SK-N-SH (cell line): ENCODE results near the gene CFHR5. TPM values are rescaled to one million over a fixed set of nuclear protein-coding genes. Genes with fewer than 3 reads are reported as not detected.

ENCODE experiments used
- CTCF ChIA-PET: fragments of 300-600, 350-600 bp; formaldehyde crosslinking; extraction: SDS; loops from one replicate; lab custom pipeline; 2021; lab: Yijun Ruan, JAX
- POLR2A ChIA-PET: fragments of 350-600 bp; sonication (Branson Sonifier 250); formaldehyde crosslinking; extraction: SDS; loops from one replicate; lab custom pipeline; 2020; ENCODE audit warnings: antibody characterized with exemption, inconsistent platforms; lab: Yijun Ruan, JAX
- DNase-seq: peaks from one replicate; pipeline ENCODE4 v3.0.0; 2012
- H2AFZ ChIP-seq: fragments of 200-600 bp; sonication (generic); 2 replicates; pipeline ENCODE4 v1.8.1; 2016; ENCODE audit warnings: antibody characterized with exemption, mild to moderate bottlenecking, low read depth
- H3F3A ChIP-seq: fragments of 200-600 bp; sonication (generic); replicated peaks from 2 replicates; pipeline ENCODE3; 2016; ENCODE audit warnings: antibody characterized with exemption, mild to moderate bottlenecking; ENCODE audit not compliant: insufficient read depth
- H3K27ac ChIP-seq, 2 experiments: fragments of 200-500 bp in 1 of 2; fragments of 200-600 bp in 1 of 2; sonication (Bioruptor generic) in 1 of 2; sonication (generic), shearing (Covaris generic) in 1 of 2; 2 replicates each; pipeline versions ENCODE4 v1.5.1 to v1.6.1; 2014 to 2016; ENCODE audit warnings: low read depth in 2 of 2, inconsistent platforms in 1 of 2, low read length in 1 of 2, mild to moderate bottlenecking in 1 of 2, mixed read lengths in 1 of 2
- H3K27me3 ChIP-seq: fragments of 200-600 bp; sonication (generic), shearing (Covaris generic); 2 replicates; pipeline ENCODE4 v1.6.1; 2016; ENCODE audit warnings: mixed run types; ENCODE audit not compliant: insufficient read depth
- H3K36me3 ChIP-seq, 2 experiments: fragments of 200-500 bp in 1 of 2; fragments of 200-600 bp in 1 of 2; sonication (Bioruptor generic) in 1 of 2; sonication (generic) in 1 of 2; replicated peaks in 1 of 2; 2 replicates each; pipeline versions ENCODE3 to v1.5.1; 2014 to 2016; ENCODE audit warnings: low read length in 1 of 2, mild to moderate bottlenecking in 1 of 2; ENCODE audit not compliant: insufficient read depth in 2 of 2, control insufficient read depth in 1 of 2
- H3K4me1 ChIP-seq, 2 experiments: fragments of 200-500 bp in 1 of 2; fragments of 200-600 bp in 1 of 2; sonication (Bioruptor generic) in 1 of 2; sonication (generic), shearing (Covaris generic) in 1 of 2; 2 replicates each; pipeline versions ENCODE4 v1.5.1 to v1.6.1; 2014 to 2016; ENCODE audit warnings: low read depth in 1 of 2, low read length in 1 of 2, mixed run types in 1 of 2; ENCODE audit not compliant: insufficient read depth in 2 of 2, control insufficient read depth in 1 of 2
- H3K4me2 ChIP-seq: fragments of 200-600 bp; sonication (generic), shearing (Covaris generic); 2 replicates; pipeline ENCODE4 v1.6.1; 2017; ENCODE audit warnings: mixed run types
- H3K4me3 ChIP-seq, 2 experiments: fragments of 200-500 bp in 1 of 2; fragments of 200-600 bp in 1 of 2; sonication (Bioruptor generic) in 1 of 2; sonication (generic), shearing (Covaris generic) in 1 of 2; 2 replicates each; pipeline versions ENCODE4 v1.5.1 to v1.8.1; 2014 to 2016; ENCODE audit warnings: low read depth in 2 of 2, inconsistent platforms in 1 of 2, low read length in 1 of 2, mild to moderate bottlenecking in 1 of 2, mixed read lengths in 1 of 2, moderate library complexity in 1 of 2
- H3K79me2 ChIP-seq: fragments of 200-600 bp; sonication (generic); 2 replicates; pipeline ENCODE4 v1.8.1; 2017; ENCODE audit warnings: mild to moderate bottlenecking; ENCODE audit not compliant: insufficient read depth
- H3K9ac ChIP-seq: fragments of 200-600 bp; sonication (generic); 2 replicates; pipeline ENCODE4 v1.6.1; 2017; ENCODE audit warnings: mixed run types
- H3K9me2 ChIP-seq: fragments of 200-600 bp; sonication (generic); 2 replicates; pipeline ENCODE4 v1.6.1; 2017; ENCODE audit warnings: mixed run types
- H3K9me3 ChIP-seq: fragments of 200-600 bp; sonication (generic); 2 replicates; pipeline ENCODE4 v1.6.1; 2017; ENCODE audit warnings: mixed run types, mild to moderate bottlenecking, moderate library complexity
- H4K20me1 ChIP-seq: fragments of 200-600 bp; sonication (generic); 2 replicates; pipeline ENCODE4 v1.6.1; 2017; ENCODE audit warnings: mild to moderate bottlenecking, mixed run types; ENCODE audit not compliant: insufficient read depth
- CTCF ChIP-seq: fragments of 200-600 bp; sonication (generic); IDR thresholded peaks from 2 replicates; pipeline ENCODE4 v1.6.1; 2017; ENCODE audit warnings: antibody characterized with exemption, mild to moderate bottlenecking, moderate library complexity
- EP300 ChIP-seq, 2 experiments: IDR thresholded peaks; 2 replicates each; pipeline versions ENCODE4 v1.4.0 to v1.6.1; 2012; ENCODE audit warnings: borderline replicate concordance in 1 of 2, low read depth in 1 of 2, low read length in 1 of 2
- FOXJ3 ChIP-seq: sonication (generic); formaldehyde crosslinking; IDR thresholded peaks from 2 replicates; pipeline ENCODE4 v1.5.1; 2020; ENCODE audit warnings: mild to moderate bottlenecking, missing genetic modification reagents
- GATA2 ChIP-seq: sonication (generic); formaldehyde crosslinking; IDR thresholded peaks from 2 replicates; pipeline ENCODE4 v1.5.0; 2020; ENCODE audit warnings: mild to moderate bottlenecking, missing genetic modification reagents
- IRF3 ChIP-seq: fragments of 150-350 bp; IDR thresholded peaks from 2 replicates; pipeline ENCODE4 v1.6.1; 2016; ENCODE audit warnings: mild to moderate bottlenecking, low read depth, low read length
- NFIC ChIP-seq: IDR thresholded peaks from 2 replicates; pipeline ENCODE4 v1.4.0; 2012; ENCODE audit warnings: borderline replicate concordance
- POLR2AphosphoS5 ChIP-seq: IDR thresholded peaks from 2 replicates; pipeline ENCODE4 v1.6.1; 2012; ENCODE audit warnings: low read depth, low read length
- RCOR1 ChIP-seq: fragments of 150-350 bp; IDR thresholded peaks from 2 replicates; pipeline ENCODE4 v1.6.1; 2017; ENCODE audit warnings: antibody characterized with exemption, low read length
- RXRA ChIP-seq: IDR thresholded peaks from 2 replicates; pipeline ENCODE4 v1.4.0; 2012; ENCODE audit warnings: low read depth, mild to moderate bottlenecking, borderline replicate concordance
- SIN3A ChIP-seq: IDR thresholded peaks from 2 replicates; pipeline ENCODE4 v1.6.1; 2012; ENCODE audit warnings: low read depth, mild to moderate bottlenecking, low read length, moderate library complexity, borderline replicate concordance
- TCF12 ChIP-seq: IDR thresholded peaks from 2 replicates; pipeline ENCODE4 v1.4.0; 2012
- USF1 ChIP-seq: IDR thresholded peaks from 2 replicates; pipeline ENCODE4 v1.4.0; 2012; ENCODE audit warnings: low read depth, borderline replicate concordance
- USF2 ChIP-seq: fragments of 150-350 bp; IDR thresholded peaks from 2 replicates; pipeline ENCODE4 v1.6.1; 2017; ENCODE audit warnings: antibody characterized with exemption, low read length, low read depth, borderline replicate concordance
- YY1 ChIP-seq: IDR thresholded peaks from 2 replicates; pipeline ENCODE4 v1.4.0; 2012; ENCODE audit warnings: low read depth, mild to moderate bottlenecking
- WGBS: methylation state at CpG from one replicate; pipeline ENCODE4 v1.1.6; 2017; ENCODE audit warnings: low lambda C conversion rate; 5-methylcytosine and 5-hydroxymethylcytosine counted together
- polyA plus RNA-seq, 3 experiments: library from polyadenylated mRNA; depleted of rRNA; stranded (reverse); fragments of >200 nt; gene quantifications; 2 replicates each; pipeline ENCODE4 v1.2.3, GENCODE V29; 2012
- TF ChIP-seq, protein P1 (sequence below): IDR thresholded peaks from 2 replicates; pipeline ENCODE4; 2012
- TF ChIP-seq, protein P2 (sequence below): IDR thresholded peaks from 2 replicates; pipeline ENCODE4 v1.4.0; 2012; ENCODE audit warnings: low read depth, borderline replicate concordance

Gene CFHR5
- polyA plus RNA-seq, 1 of the 3 experiments (the other 2 are of a cell fraction): not detected

DNA sequence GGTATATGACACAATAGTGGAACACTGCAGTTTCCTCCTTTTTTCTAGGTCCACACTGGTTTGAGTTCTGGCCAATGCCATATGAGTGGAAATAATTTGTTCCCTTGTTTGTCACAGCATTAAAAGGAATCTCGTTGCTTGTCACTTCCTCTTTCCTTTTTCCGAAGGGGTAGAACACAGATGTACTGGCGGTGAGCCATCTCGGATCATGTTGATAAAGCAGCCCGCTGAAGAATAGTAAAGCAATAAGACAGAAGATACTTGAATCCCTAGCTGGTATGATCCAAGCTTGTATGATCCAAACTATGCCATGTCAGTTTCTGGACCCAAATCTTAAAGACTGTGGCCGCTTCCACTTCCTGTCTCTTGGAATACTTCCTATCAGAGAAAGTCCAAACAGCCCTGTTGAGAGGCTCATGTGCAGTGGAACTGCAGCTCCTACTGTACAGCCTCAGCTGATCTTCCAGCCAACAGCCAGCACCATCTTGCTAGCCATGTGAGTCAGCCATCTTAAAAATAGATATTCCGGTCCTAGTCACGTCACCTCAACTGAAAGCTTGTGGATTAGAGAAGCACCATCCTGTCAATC is 40.3 kb downstream of the CFHR5 start:
- POLR2A ChIA-PET: no interaction called here
- TF ChIP-seq SIN3A (no peak), EP300 (IDR thresholded peaks at IDR 0.05; ENCODE audit: borderline replicate concordance in 1 of 2, low read depth in 1 of 2, low read length in 1 of 2) (peak in 1 of 2 experiments; percentile 34; a peak in 1 of 4 replicates), GATA2 (CRISPR knock-in tag) (peak; percentile 54; the same call in 1 of the 2 replicates), IRF3 (no peak), YY1 (peak; percentile 61; the same call in 1 of the 2 replicates), POLR2AphosphoS5 (peak; percentile 36; the same call in 1 of the 2 replicates), NFIC (peak; percentile 73), RCOR1 (no peak), TCF12 (peak; percentile 85)
- TF ChIP-seq, protein P1, sequence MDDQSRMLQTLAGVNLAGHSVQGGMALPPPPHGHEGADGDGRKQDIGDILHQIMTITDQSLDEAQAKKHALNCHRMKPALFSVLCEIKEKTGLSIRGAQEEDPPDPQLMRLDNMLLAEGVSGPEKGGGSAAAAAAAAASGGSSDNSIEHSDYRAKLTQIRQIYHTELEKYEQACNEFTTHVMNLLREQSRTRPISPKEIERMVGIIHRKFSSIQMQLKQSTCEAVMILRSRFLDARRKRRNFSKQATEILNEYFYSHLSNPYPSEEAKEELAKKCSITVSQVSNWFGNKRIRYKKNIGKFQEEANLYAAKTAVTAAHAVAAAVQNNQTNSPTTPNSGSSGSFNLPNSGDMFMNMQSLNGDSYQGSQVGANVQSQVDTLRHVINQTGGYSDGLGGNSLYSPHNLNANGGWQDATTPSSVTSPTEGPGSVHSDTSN: peak; percentile 57
- H3K79me2 ChIP-seq: no peaks in the 10 kb centered on the region
- H3K4me3 ChIP-seq: peak overlapping the region in 1 of 2 experiments; percentile 7; a peak in 1 of 4 replicates
- H2AFZ ChIP-seq: peak overlapping the region; percentile 38
- no peaks in the 10 kb centered on the region for H3K36me3 ChIP-seq
- no peaks in the 10 kb centered on the region for H3K27me3 ChIP-seq
- peak; percentile 37 for DNase-seq
- no peaks in the 10 kb centered on the region for H3K9me2 ChIP-seq
- no peaks in the 10 kb centered on the region for H3K9me3 ChIP-seq
- H4K20me1 ChIP-seq: no peaks in the 10 kb centered on the region
- H3K4me2 ChIP-seq: 0 out of 2 replicates have a peak overlapping the region, but pooled peaks have one; percentile 16
- peak overlapping the region in 1 of 2 experiments; percentile 85; a peak in 2 of 4 replicates for H3K27ac ChIP-seq
- CTCF ChIA-PET: interaction anchor here (0.8 to 0.9 kb wide), 2 partner anchors 9 to 15 kb away, joined by 3 read pairs; no protein-coding TSS in a partner anchor
- WGBS: 45% methylated on average over 8 of the region's 8 CpGs
- no peak overlapping the region for H3K9ac ChIP-seq
- H3K4me1 ChIP-seq: peaks cover 0 to 11% of the 10 kb centered on the region in 2 experiments; a peak in 2 of 4 replicates
- no peaks in the 10 kb centered on the region for H3F3A ChIP-seq

DNA sequence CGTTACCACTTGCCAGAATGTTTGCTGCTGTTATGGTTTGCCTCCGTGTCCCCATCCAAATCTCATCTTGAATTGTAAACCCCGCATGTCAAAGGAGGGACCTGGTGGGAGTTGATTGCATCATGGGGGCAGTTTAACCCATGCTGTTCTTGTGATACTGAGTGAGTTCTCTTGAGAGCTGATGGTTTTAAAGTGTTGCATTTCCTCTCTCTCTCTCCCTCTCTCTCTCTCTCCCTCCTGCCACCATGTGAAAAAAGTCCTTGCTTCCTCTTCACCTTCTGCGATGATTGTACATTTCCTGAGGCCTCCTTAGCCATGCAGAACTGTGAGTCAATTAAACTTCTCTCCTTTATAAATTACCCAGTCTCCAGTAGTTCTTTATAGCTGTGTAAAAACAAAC is 44.4 kb downstream of the CFHR5 start:
- Histone ChIP-seq H2AFZ (peak overlapping the region; percentile 36; the same call in 1 of the 2 replicates), H3K4me1 (peaks cover 0 to 9% of the 10 kb centered on the region in 2 experiments; a peak in 2 of 4 replicates), H3K4me2 (no peak overlapping the region), H3K79me2 (no peaks in the 10 kb centered on the region), H3F3A (no peaks in the 10 kb centered on the region), H3K4me3 (no peak overlapping the region), H3K27me3 (no peaks in the 10 kb centered on the region), H3K9ac (no peak overlapping the region), H3K36me3 (no peaks in the 10 kb centered on the region), H4K20me1 (no peaks in the 10 kb centered on the region), H3K9me2 (no peaks in the 10 kb centered on the region; the same call in 1 of the 2 replicates), H3K27ac (no peak overlapping the region), H3K9me3 (peaks cover 4% of the 10 kb centered on the region; the same call in 1 of the 2 replicates)
- POLR2A ChIA-PET: no interaction called here
- WGBS: 47% methylated on average over 4 of the region's 4 CpGs
- DNase-seq: no peak
- CTCF ChIA-PET: no interaction called here
- no peak for TF ChIP-seq FOXJ3 (CRISPR knock-in tag)
- no peak for TF ChIP-seq IRF3
- no peak for TF ChIP-seq USF2
- no peak for TF ChIP-seq RXRA
- no peak for TF ChIP-seq RCOR1
- no peak for TF ChIP-seq POLR2AphosphoS5
- TF ChIP-seq, protein P2, sequence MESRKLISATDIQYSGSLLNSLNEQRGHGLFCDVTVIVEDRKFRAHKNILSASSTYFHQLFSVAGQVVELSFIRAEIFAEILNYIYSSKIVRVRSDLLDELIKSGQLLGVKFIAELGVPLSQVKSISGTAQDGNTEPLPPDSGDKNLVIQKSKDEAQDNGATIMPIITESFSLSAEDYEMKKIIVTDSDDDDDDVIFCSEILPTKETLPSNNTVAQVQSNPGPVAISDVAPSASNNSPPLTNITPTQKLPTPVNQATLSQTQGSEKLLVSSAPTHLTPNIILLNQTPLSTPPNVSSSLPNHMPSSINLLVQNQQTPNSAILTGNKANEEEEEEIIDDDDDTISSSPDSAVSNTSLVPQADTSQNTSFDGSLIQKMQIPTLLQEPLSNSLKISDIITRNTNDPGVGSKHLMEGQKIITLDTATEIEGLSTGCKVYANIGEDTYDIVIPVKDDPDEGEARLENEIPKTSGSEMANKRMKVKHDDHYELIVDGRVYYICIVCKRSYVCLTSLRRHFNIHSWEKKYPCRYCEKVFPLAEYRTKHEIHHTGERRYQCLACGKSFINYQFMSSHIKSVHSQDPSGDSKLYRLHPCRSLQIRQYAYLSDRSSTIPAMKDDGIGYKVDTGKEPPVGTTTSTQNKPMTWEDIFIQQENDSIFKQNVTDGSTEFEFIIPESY: no peak
- no peak for TF ChIP-seq USF1
- no peak for TF ChIP-seq CTCF
